MM.1S (cell line): ENCODE data around the gene ANKH.

Experiments used
- DNase-seq: peaks from one replicate; pipeline ENCODE4 v3.0.0-alpha.2; 2015
- H2AFZ ChIP-seq: fragments of 300-600 bp; sonication (generic); 2 replicates; pipeline ENCODE4 v1.6.0; 2016; ENCODE audit warnings: antibody characterized with exemption, low read length
- H3F3A ChIP-seq: fragments of 300-600 bp; sonication (generic); 2 replicates; pipeline ENCODE4 v1.6.1; 2016; ENCODE audit warnings: mild to moderate bottlenecking, antibody characterized with exemption, low read length, moderate library complexity, mixed read lengths; ENCODE audit not compliant: insufficient read depth
- H3K27ac ChIP-seq: fragments of 300-600 bp; sonication (generic); 2 replicates; pipeline ENCODE4 v1.5.1; 2016; ENCODE audit warnings: mild to moderate bottlenecking, low read length
- H3K27me3 ChIP-seq: fragments of 300-600 bp; sonication (generic); replicated peaks from 2 replicates; pipeline ENCODE4 v1.6.0; 2016; ENCODE audit warnings: low read length; ENCODE audit not compliant: insufficient read depth
- H3K36me3 ChIP-seq: fragments of 300-600 bp; sonication (generic); replicated peaks from 2 replicates; pipeline ENCODE4 v1.6.1; 2016; ENCODE audit warnings: mild to moderate bottlenecking, low read length, mixed read lengths; ENCODE audit not compliant: insufficient read depth
- H3K4me1 ChIP-seq: fragments of 300-600 bp; sonication (generic); 2 replicates; pipeline ENCODE4 v1.6.1; 2016; ENCODE audit warnings: low read length, mixed read lengths
- H3K4me2 ChIP-seq: fragments of 300-600 bp; sonication (generic); 2 replicates; pipeline ENCODE4 v1.6.0; 2016; ENCODE audit warnings: low read depth, low read length
- H3K4me3 ChIP-seq: fragments of 300-600 bp; sonication (generic); 2 replicates; pipeline ENCODE4 v1.5.1; 2016; ENCODE audit warnings: low read length, mixed read lengths
- H3K79me2 ChIP-seq: fragments of 300-600 bp; sonication (generic); 2 replicates; pipeline ENCODE4 v1.6.1; 2016; ENCODE audit warnings: mixed run types, low read length, mixed read lengths
- H3K9ac ChIP-seq: fragments of 300-600 bp; sonication (generic); 2 replicates; pipeline ENCODE4 v1.6.1; 2016; ENCODE audit warnings: low read length, mixed read lengths
- H3K9me2 ChIP-seq: fragments of 300-600 bp; sonication (generic); replicated peaks from 2 replicates; pipeline ENCODE4 v1.6.1; 2016; ENCODE audit warnings: mild to moderate bottlenecking, low read length, mixed read lengths; ENCODE audit not compliant: insufficient read depth
- H3K9me3 ChIP-seq: fragments of 300-600 bp; sonication (generic); replicated peaks from 2 replicates; pipeline ENCODE4 v1.6.1; 2016; ENCODE audit warnings: mild to moderate bottlenecking, low read length, mixed read lengths; ENCODE audit not compliant: insufficient read depth
- H4K20me1 ChIP-seq: fragments of 300-600 bp; sonication (generic); 2 replicates; pipeline ENCODE4 v1.6.1; 2016; ENCODE audit warnings: mild to moderate bottlenecking, low read length, moderate library complexity, mixed read lengths; ENCODE audit not compliant: insufficient read depth
- CTCF ChIP-seq: fragments of 300-600 bp; sonication (generic); IDR thresholded peaks from 2 replicates; pipeline ENCODE4 v1.5.1; 2016; ENCODE audit warnings: antibody characterized with exemption, low read length, mixed read lengths
- EZH2 ChIP-seq: fragments of 300-600 bp; sonication (generic); optimal IDR thresholded peaks from 2 replicates; pipeline ENCODE3; 2017; ENCODE audit warnings: low read depth, mild to moderate bottlenecking, antibody characterized with exemption, low read length, mixed read lengths
- EZH2phosphoT487 ChIP-seq: fragments of 300-600 bp; sonication (generic); IDR thresholded peaks from 2 replicates; pipeline ENCODE4 v1.6.1; 2018; ENCODE audit warnings: antibody characterized with exemption, low read length

The ANKH gene

GRCh38 chr5:14848385-14848784, 23.2 kb downstream of the ANKH start:
- TF ChIP-seq EZH2 (no peak), CTCF (no peak), EZH2phosphoT487 (no peak)
- Histone ChIP-seq H3K9me3 (no peaks in the 10 kb centered on the region), H3K27me3 (no peaks in the 10 kb centered on the region), H3F3A (no peaks in the 10 kb centered on the region), H2AFZ (no peak overlapping the region), H3K9me2 (no peaks in the 10 kb centered on the region), H3K4me2 (no peak overlapping the region), H3K4me1 (no peaks in the 10 kb centered on the region), H4K20me1 (no peaks in the 10 kb centered on the region), H3K36me3 (no peaks in the 10 kb centered on the region), H3K27ac (no peak overlapping the region), H3K4me3 (no peak overlapping the region), H3K79me2 (peaks cover 21% of the 10 kb centered on the region), H3K9ac (no peak overlapping the region)
- DNase-seq, result no peak

GRCh38 chr5:14847471-14847870, 24.1 kb downstream of the ANKH start:
- H4K20me1 ChIP-seq, result no peaks in the 10 kb centered on the region

GRCh38 chr5:14842117-14842516, 29.5 kb downstream of the ANKH start:
- no peaks in the 10 kb centered on the region for H4K20me1 ChIP-seq
- no peak overlapping the region for H3K9ac ChIP-seq
- H3K27ac ChIP-seq, result no peak overlapping the region
- H3K4me1 ChIP-seq, result no peaks in the 10 kb centered on the region
- no peaks in the 10 kb centered on the region for H3K9me2 ChIP-seq
- no peak overlapping the region for H3K4me3 ChIP-seq
- peak; percentile 45 for DNase-seq
- H3K36me3 ChIP-seq, result no peaks in the 10 kb centered on the region
- peaks cover 9% of the 10 kb centered on the region; the same call in 1 of the 2 replicates for H3K79me2 ChIP-seq
- TF ChIP-seq CTCF (no peak), EZH2 (no peak), EZH2phosphoT487 (no peak)
- no peaks in the 10 kb centered on the region for H3K9me3 ChIP-seq
- H3K27me3 ChIP-seq, result no peaks in the 10 kb centered on the region
- no peaks in the 10 kb centered on the region for H3F3A ChIP-seq
- no peak overlapping the region for H3K4me2 ChIP-seq
- H2AFZ ChIP-seq, result no peak overlapping the region

More at GRCh38 chr5:14847471-14847870, 24.1 kb downstream of the ANKH start:
- Histone ChIP-seq H3K27ac (no peak overlapping the region), H3F3A (no peaks in the 10 kb centered on the region), H3K36me3 (no peaks in the 10 kb centered on the region), H3K9me3 (no peaks in the 10 kb centered on the region), H3K4me2 (no peak overlapping the region), H3K27me3 (no peaks in the 10 kb centered on the region), H3K79me2 (peaks cover 14% of the 10 kb centered on the region), H3K4me3 (no peak overlapping the region), H3K9ac (no peak overlapping the region), H3K4me1 (no peaks in the 10 kb centered on the region), H3K9me2 (no peaks in the 10 kb centered on the region), H2AFZ (no peak overlapping the region)
- DNase-seq, result no peak
- TF ChIP-seq EZH2 (no peak), CTCF (no peak), EZH2phosphoT487 (no peak)
